AG08396 (cell line): ENCODE data around the gene BICRA.
"Not testable (repeated sequence)": the region's sequence is repeated elsewhere in the genome, so short reads cannot be mapped to it uniquely, and the experiment has no call there.

ENCODE experiments used
- DNase-seq: peaks from one replicate; pipeline ENCODE4 v3.0.0; 2012; ENCODE audit warnings: low spot score, mixed read lengths

BICRA gene

DNA sequence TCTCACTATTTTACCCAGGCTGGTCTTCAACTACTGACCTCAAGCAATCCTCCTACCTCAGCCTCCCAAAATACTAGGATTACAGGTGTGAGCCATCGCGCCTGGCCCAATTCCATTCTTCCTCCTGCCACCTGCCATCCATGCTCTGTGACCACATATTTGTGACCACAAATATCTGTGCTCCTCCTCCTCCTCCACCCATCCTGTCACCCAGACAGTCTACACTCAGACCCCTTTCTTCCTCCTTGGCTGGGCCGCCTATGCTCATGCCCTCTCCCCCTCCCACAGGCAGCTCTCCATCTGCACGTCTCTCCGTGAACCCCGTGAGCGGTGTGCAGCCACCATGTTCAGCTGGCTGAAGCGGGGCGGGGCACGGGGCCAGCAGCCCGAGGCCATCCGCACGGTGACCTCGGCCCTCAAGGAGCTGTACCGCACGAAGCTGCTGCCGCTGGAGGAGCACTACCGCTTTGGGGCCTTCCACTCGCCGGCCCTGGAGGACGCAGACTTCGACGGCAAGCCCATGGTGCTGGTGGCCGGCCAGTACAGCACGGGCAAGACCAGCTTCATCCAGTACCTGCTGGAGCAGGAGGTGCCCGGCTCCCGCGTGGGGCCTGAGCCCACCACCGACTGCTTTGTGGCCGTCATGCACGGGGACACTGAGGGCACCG lies 107.5 kb downstream of the BICRA start:
- no peak for DNase-seq

DNA sequence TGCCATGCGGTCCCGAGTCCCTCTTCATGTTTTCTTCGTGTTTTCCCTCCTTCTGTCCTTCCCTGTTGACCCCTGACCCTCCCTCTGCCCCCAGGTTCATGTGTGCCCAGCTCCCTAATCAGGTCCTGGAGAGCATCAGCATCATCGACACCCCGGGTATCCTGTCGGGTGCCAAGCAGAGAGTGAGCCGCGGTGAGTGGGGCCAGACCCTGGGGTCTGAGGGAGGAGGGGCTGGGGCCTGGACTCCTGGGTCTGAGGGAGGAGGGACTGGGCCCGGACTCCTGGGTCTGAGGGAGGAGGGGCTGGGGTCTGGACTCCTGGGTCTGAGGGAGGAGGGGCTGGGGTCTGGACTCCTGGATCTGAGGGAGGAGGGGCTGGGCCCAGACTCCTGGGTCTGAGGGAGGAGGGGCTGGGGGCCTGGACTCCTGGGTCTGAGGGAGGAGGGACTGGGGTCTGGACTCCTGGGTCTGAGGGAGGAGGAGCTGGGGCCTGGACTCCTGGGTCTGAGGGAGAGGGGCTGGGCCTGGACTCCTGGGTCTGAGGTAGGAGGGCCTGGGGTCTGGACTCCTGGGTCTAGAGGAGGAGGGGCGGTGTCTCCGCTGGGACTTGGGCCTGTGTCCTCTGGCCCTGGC lies 109.6 kb downstream of the BICRA start:
- not testable (repeated sequence) for DNase-seq

- peak; percentile 94 for DNase-seq
Observed at GRCh38 chr19:47719047-47719859, 110.3 kb downstream of the BICRA start.

- DNase-seq = no peak
Observed at GRCh38 chr19:47720669-47721422, 111.9 kb downstream of the BICRA start.

GRCh38 chr19:47723581-47723940 lies 114.6 kb downstream of the BICRA start:
- DNase-seq = no peak

GRCh38 chr19:47725759-47726401 lies 116.9 kb downstream of the BICRA start:
- DNase-seq = no peak

DNA sequence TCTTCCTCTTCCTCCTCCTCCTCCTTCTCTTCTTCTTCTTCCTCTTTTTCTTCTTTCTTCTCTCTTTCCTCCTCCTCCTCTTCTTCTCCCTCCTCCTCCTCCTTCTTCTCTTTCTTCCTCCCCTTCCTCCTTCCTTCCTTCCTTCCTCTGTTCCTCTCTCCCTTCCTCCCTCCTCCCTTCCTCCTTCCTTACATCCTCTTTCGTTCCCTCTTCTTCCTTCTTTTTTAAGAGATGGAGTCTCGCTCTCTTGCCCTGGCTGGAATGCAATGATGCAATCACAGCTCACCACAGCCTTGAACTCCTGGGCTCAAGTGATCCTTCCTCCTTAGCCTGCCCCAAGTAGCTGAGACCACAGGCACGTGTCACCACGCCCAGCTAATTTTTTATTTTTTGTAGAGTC lies 117.5 kb downstream of the BICRA start:
- no peak for DNase-seq

DNA sequence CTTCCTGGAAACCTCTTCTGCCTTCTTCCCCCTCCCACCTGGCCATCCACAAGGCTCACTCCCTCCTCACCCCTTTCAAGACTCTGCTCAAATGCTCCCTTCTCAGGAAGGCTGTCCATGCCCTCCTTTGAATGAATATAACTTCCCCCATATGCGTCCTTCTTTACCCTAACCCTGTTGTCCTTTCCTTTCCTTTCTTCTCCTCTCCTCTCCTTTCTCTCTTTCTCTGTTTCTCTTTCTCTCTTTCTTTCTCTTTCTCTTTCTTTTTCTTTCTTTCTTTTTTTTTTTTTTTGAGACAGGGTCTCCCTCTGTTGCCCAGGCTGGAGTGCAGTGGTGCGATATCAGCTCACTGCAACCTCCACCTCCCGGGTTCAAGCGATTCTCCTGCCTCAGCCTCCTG lies 119.4 kb downstream of the BICRA start:
- not testable (repeated sequence) for DNase-seq

DNA sequence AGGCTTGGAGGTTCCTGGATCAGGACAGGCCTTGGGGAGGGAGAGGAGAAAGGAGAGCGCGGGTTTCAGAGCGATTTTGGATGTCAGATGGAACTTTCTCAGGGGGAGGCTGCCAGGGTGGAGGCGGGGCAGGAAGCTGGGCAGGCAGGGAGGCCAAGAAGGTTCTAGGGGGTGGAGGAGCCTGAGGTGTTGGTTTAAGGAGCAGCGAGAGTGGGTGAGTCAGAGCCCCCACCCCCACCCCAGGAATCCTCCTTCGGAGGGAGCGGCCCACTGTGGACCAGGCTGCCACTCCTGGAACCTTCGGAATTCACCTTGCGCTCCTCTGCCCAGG lies 120.5 kb downstream of the BICRA start:
- DNase-seq = peak; percentile 82

- no peak for DNase-seq
Observed at GRCh38 chr19:47729799-47730520, 121.0 kb downstream of the BICRA start.

- DNase-seq = no peak
Observed at GRCh38 chr19:47730521-47730889, 121.6 kb downstream of the BICRA start.

DNA sequence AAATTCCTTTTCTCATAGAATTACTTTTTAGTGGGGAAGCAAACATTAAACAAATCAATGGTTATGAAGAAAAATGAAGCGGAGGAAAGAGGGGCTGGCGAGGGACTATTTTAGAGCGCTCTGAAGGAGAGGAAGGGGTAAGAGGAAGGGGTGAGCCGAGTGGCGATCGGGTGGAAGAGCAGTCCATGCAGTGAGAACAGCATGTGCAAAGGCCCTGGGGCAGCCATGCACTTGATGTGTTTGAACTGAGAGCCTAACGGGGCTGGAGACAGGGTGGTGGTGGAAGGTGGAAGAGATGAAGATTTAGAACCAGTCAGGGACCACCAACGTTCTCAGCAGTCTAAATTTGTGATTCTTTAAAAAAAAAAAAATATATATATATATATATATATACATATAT lies 122.0 kb downstream of the BICRA start:
- no peak for DNase-seq

DNA sequence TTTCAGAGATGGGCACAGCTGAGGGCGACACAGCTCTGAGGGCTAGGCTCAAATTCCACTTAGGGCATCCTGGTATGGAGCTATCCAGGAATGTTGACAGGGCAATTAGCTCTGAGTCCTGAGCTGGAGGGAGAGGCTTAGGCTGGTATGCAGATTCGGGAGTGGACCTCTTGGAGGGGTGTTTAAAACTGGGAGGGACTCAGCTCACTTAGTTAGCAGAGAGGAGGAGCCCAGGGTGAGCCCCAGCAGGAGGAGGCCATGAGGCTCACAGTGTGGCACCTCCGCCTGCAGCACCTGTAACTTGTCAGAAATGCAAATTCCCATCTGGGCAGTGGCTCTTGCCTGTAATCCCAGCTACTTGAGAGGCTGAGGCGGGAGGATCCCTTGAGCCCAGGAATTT lies 126.2 kb downstream of the BICRA start:
- no peak for DNase-seq

GRCh38 chr19:47740866-47741519 lies 132.1 kb downstream of the BICRA start:
- no peak for DNase-seq

- peak; percentile 13 for DNase-seq
Observed at GRCh38 chr19:47741544-47742140, 132.7 kb downstream of the BICRA start.

GRCh38 chr19:47742634-47743033 lies 133.7 kb downstream of the BICRA start:
- DNase-seq = no peak

DNA sequence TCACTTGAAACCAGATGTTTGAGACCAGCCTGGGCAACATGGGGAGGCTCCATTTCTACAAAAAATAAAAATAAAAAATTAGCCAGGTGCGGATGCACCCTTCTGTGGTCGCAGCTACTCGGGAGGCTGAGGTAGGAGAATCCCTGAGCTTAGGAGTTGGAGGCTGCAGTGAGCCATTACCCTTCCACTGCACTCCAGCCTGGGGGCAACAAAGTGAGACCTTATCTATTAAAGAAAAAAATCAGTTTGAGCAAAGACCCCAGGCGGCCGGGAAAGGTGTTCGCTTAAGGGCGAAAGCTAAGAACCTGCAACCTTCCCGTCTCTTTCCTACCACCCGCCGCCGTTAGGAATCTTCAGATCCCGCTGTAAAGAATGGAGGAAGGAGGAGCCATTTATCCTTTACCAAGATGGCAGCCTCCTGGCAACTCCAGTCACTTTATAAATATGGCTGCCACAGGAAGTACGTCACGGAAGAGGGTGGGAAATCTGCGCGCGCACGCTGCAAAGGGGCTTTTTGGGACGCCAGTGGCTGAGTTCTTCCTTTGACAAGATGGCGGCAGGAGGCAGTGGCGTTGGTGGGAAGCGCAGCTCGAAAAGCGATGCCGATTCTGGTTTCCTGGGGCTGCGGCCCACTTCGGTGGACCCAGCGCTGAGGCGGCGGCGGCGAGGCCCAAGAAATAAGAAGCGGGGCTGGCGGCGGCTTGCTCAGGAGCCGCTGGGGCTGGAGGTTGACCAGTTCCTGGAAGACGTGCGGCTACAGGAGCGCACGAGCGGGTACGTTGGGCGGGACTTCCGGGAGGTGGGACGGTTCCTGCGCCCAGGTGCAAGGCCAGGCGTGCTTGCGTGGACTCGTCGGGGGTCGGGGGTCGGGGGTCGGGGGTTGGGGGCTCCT lies 136.3 kb downstream of the BICRA start, which contains the start of gene NOP53:
TSS of gene NOP53 (plus strand) at position 537 of the 892 bp plus-strand sequence. CDS start at position 551, 14 bp downstream.
- peak; percentile 97 for DNase-seq

DNA sequence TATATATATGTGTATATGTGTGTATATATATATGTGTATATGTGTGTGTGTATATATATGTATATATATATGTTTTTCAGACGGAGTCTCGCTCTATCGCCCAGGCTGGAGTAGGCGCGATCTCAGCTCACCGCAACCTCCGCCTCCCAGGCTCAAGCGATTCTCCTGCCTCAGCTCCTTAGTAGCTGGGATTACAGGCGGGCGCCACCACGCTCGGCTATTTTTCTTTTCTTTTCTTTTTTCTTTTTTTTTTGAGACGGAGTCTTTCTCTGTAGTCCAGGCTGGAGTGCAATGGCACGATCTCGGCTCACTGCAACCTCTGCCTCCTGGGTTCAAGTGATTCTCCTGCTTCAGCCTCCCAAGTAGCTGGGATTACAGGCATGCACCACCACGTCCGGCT lies 137.2 kb downstream of the BICRA start:
- not testable (repeated sequence) for DNase-seq

DNA sequence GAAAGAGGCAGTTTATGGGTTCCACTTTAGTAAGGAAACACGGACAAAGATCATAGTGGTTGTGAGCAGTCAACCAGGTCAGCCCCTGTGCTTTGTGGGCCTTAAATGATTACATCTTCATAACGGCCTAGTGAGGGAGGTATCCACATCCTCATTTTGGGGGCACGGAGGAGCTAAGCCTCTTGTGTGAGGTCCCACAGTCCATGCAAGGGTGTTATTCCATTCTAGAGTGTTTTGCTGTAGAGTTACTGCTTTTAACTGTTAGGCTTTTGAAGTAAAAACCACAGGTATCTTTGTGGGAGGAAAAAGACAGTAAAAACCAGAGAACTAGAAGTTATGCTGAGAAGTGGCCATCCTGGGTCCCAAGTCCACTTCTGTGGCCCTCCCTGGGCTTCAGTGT lies 140.4 kb downstream of the BICRA start:
- DNase-seq = no peak
